Natural killer cell (primary cell): Measurements from ENCODE around the gene FOLR1. TPM values are rescaled to one million over a fixed set of nuclear protein-coding genes. Genes with fewer than 3 reads are reported as not detected.
"Not testable (repeated sequence)": the region's sequence is repeated elsewhere in the genome, so short reads cannot be mapped to it uniquely, and the experiment has no call there.

Source experiments
- ATAC-seq, 3 donors: fragments of 150-1000 bp in 2 of 3; fragments of 200-7000 bp in 1 of 3; cut with Tn5 transposase; 1 replicate in 1 of 3; 2 replicates in 2 of 3; pipeline ENCODE4 v1.10.0; 2021; ENCODE audit warnings: mild to moderate bottlenecking in 2 of 3, moderate library complexity in 2 of 3
- DNase-seq, 2 donors: peaks; one replicate each; pipeline versions ENCODE4 v3.0.0 to v3.0.0-alpha.2; 2013 to 2021; ENCODE audit warnings: mixed read lengths in 1 of 2
- H3K27ac ChIP-seq: one replicate; pipeline ENCODE4 v1.5.1; 2013; ENCODE audit warnings: mild to moderate bottlenecking, low read length
- H3K27me3 ChIP-seq: one replicate; pipeline ENCODE4 v1.6.1; 2013; ENCODE audit warnings: low read length; ENCODE audit not compliant: control insufficient read depth, insufficient read depth
- H3K36me3 ChIP-seq: one replicate; pipeline ENCODE4 v1.6.1; 2013; ENCODE audit warnings: low read length; ENCODE audit not compliant: control insufficient read depth, insufficient read depth
- H3K4me1 ChIP-seq: one replicate; pipeline ENCODE4 v1.6.1; 2013; ENCODE audit warnings: low read length; ENCODE audit not compliant: control insufficient read depth, insufficient read depth
- H3K4me3 ChIP-seq: one replicate; pipeline ENCODE4 v1.5.1; 2013; ENCODE audit warnings: low read length
- H3K9me3 ChIP-seq: one replicate; pipeline ENCODE4 v1.6.1; 2013; ENCODE audit warnings: low read length; ENCODE audit not compliant: control insufficient read depth, insufficient read depth
- H3K27ac Mint-ChIP-seq, 2 donors: one replicate each; pipeline ENCODE4 v1.8.0; 2022; ENCODE audit warnings: mild to moderate bottlenecking in 2 of 2, mixed read lengths in 2 of 2, moderate library complexity in 1 of 2
- H3K27me3 Mint-ChIP-seq, 2 donors: one replicate each; pipeline ENCODE4 v1.8.0; 2022; ENCODE audit warnings: low read depth in 2 of 2, mixed read lengths in 2 of 2
- H3K36me3 Mint-ChIP-seq: one replicate; pipeline ENCODE4 v1.8.0; 2022; ENCODE audit warnings: mixed read lengths
- H3K4me1 Mint-ChIP-seq, 2 donors: one replicate each; pipeline ENCODE4 v1.8.0; 2022; ENCODE audit warnings: mixed read lengths in 2 of 2
- H3K4me3 Mint-ChIP-seq: one replicate; pipeline ENCODE4 v1.8.0; 2022; ENCODE audit warnings: mild to moderate bottlenecking, moderate library complexity, mixed read lengths
- H3K9me3 Mint-ChIP-seq, 2 donors: one replicate each; pipeline ENCODE4 v1.8.0; 2022; ENCODE audit warnings: mixed read lengths in 2 of 2
- WGBS: methylation state at CpG from one replicate; pipeline ENCODE4 v1.1.7; 2013; ENCODE audit warnings: missing lambda C conversion rate; ENCODE audit not compliant: insufficient coverage; 5-methylcytosine and 5-hydroxymethylcytosine counted together
- intact Hi-C: fragments of 100-400 bp; cut with micrococcal nuclease; formaldehyde crosslinking; loops from one replicate; pipeline ENCODE4 v1.14.2; 2022
- total RNA-seq, 4 donors: library from RNA; stranded (reverse); fragments of 120-200 nt in 1 of 4; gene quantifications; one replicate each; pipeline versions ENCODE4 v1.2.3 to v1.2.4, GENCODE V29; 2013 to 2022
- TF ChIP-seq, protein P1 (sequence below): fragments of 200-600 bp; IDR thresholded peaks from one replicate; pipeline ENCODE4 v1.8.0; 2022; ENCODE audit warnings: antibody characterized with exemption

The FOLR1 gene
- total RNA-seq, 3 donors from 2014 or later (not counting 1 experiment from before 2014, with no cell fraction given) = not detected

DNA sequence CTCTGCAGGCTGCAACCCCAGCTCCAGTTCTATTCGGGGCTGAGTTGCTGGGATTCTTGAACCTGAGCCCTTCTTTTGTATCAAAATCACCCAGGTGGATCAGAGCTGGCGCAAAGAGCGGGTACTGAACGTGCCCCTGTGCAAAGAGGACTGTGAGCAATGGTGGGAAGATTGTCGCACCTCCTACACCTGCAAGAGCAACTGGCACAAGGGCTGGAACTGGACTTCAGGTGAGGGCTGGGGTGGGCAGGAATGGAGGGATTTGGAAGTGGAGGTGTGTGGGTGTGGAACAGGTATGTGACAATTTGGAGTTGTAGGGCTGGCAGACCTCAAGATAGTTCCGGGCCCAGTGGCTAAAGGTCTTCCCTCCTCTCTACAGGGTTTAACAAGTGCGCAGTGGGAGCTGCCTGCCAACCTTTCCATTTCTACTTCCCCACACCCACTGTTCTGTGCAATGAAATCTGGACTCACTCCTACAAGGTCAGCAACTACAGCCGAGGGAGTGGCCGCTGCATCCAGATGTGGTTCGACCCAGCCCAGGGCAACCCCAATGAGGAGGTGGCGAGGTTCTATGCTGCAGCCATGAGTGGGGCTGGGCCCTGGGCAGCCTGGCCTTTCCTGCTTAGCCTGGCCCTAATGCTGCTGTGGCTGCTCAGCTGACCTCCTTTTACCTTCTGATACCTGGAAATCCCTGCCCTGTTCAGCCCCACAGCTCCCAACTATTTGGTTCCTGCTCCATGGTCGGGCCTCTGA lies 3.8 kb downstream of the FOLR1 start:
- intact Hi-C loops = no loop called here
- Histone ChIP-seq H3K4me1 (no peaks in the 10 kb centered on the region), H3K36me3 (no peaks in the 10 kb centered on the region), H3K9me3 (no peaks in the 10 kb centered on the region), H3K27ac (no peak overlapping the region), H3K4me3 (no peak overlapping the region), H3K27me3 (no peaks in the 10 kb centered on the region)
- no peak overlapping the region for H3K27ac Mint-ChIP-seq
- ATAC-seq = no peak
- TF ChIP-seq, protein P1, sequence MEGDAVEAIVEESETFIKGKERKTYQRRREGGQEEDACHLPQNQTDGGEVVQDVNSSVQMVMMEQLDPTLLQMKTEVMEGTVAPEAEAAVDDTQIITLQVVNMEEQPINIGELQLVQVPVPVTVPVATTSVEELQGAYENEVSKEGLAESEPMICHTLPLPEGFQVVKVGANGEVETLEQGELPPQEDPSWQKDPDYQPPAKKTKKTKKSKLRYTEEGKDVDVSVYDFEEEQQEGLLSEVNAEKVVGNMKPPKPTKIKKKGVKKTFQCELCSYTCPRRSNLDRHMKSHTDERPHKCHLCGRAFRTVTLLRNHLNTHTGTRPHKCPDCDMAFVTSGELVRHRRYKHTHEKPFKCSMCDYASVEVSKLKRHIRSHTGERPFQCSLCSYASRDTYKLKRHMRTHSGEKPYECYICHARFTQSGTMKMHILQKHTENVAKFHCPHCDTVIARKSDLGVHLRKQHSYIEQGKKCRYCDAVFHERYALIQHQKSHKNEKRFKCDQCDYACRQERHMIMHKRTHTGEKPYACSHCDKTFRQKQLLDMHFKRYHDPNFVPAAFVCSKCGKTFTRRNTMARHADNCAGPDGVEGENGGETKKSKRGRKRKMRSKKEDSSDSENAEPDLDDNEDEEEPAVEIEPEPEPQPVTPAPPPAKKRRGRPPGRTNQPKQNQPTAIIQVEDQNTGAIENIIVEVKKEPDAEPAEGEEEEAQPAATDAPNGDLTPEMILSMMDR = no peak
- H3K36me3 Mint-ChIP-seq = no peaks in the 10 kb centered on the region
- H3K4me3 Mint-ChIP-seq = no peak overlapping the region
- WGBS = 87% methylated on average over 12 of the region's 12 CpGs
- no peaks in the 10 kb centered on the region for H3K9me3 Mint-ChIP-seq
- H3K4me1 Mint-ChIP-seq = no peaks in the 10 kb centered on the region
- H3K27me3 Mint-ChIP-seq = no peaks in the 10 kb centered on the region
- no peak for DNase-seq

DNA sequence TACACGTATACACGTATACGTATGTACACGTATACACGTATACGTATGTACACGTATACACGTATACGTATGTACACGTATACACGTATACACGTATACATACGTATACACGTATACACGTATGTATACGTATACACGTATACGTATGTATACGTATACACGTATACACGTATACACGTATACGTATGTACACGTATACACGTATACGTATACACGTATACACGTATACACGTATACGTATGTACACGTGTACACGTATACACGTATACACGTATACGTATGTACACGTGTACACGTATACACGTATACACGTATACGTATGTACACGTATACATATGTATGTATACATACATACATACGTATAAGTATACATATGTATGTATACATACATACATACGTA lies 9.5 kb downstream of the FOLR1 start:
- 93% methylated on average over 33 of the region's 43 CpGs for WGBS
- H3K27ac ChIP-seq, H3K4me3 ChIP-seq, DNase-seq, H3K36me3 Mint-ChIP-seq, H3K36me3 ChIP-seq, H3K27me3 ChIP-seq, H3K9me3 Mint-ChIP-seq, H3K27ac Mint-ChIP-seq, H3K4me3 Mint-ChIP-seq, ATAC-seq, H3K4me1 ChIP-seq, H3K27me3 Mint-ChIP-seq, intact Hi-C loops, H3K9me3 ChIP-seq, H3K4me1 Mint-ChIP-seq: not testable (repeated sequence)

DNA sequence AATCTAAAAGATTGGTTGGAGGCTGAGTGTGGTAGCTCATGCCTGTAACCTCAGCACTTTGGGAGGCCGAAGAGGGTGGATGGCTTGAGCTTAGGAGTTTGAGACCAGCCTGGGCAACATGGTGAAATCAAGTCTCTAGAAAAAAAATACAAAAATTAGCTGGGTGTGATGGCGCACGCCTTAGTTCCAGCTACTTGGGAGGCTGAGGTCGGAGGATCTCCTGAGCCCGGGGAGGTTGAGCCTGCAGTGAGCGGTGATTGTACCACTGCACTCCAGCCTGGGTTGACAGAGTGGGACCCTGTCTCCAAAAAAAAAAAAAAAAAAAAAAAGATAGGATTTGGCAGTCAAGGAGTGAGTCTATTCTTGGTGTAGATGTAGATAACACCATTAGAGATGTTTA lies 10.6 kb downstream of the FOLR1 start:
- DNase-seq = no peak
- TF ChIP-seq, protein P1 = no peak
- Mint-ChIP-seq H3K27ac (no peak overlapping the region), H3K36me3 (no peaks in the 10 kb centered on the region), H3K4me1 (no peaks in the 10 kb centered on the region), H3K27me3 (peaks cover 0 to 2% of the 10 kb centered on the region in 2 donors), H3K4me3 (no peak overlapping the region), H3K9me3 (no peaks in the 10 kb centered on the region)
- Histone ChIP-seq H3K4me3 (no peak overlapping the region), H3K27ac (no peak overlapping the region), H3K27me3 (no peaks in the 10 kb centered on the region), H3K4me1 (no peaks in the 10 kb centered on the region), H3K9me3 (no peaks in the 10 kb centered on the region), H3K36me3 (no peaks in the 10 kb centered on the region)
- intact Hi-C loops = no loop called here
- 97% methylated on average over 6 of the region's 6 CpGs for WGBS
- ATAC-seq = no peak

DNA sequence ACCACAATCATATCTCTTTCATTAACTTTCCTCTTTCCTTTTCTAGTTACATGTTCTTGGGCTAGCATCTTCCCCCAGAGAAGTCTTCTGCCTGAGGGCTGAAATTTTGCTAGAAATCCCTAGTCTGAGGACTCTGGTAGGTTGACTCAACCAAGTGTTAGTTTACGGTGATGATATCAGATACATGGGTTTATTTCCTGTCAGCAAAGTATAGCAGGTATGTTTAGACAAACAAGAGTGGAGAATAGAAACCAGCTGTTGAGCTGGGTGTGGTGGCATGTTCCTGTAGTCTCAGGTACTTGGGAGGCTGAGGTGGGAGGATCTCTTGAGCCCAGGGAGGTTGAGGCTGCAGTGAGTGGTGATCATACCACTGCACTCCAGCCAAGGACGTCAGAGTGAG lies 11.2 kb downstream of the FOLR1 start:
- TF ChIP-seq, protein P1 = no peak
- no peak for DNase-seq
- H3K9me3 Mint-ChIP-seq = no peaks in the 10 kb centered on the region
- H3K4me3 Mint-ChIP-seq = no peak overlapping the region
- H3K36me3 Mint-ChIP-seq = no peaks in the 10 kb centered on the region
- H3K27ac ChIP-seq = no peak overlapping the region
- no peak overlapping the region for H3K4me3 ChIP-seq
- H3K27ac Mint-ChIP-seq = no peak overlapping the region
- H3K27me3 ChIP-seq = no peaks in the 10 kb centered on the region
- ATAC-seq = no peak
- peaks cover 0 to 2% of the 10 kb centered on the region in 2 donors for H3K27me3 Mint-ChIP-seq
- intact Hi-C loops = no loop called here
- no peaks in the 10 kb centered on the region for H3K36me3 ChIP-seq
- H3K4me1 Mint-ChIP-seq = no peaks in the 10 kb centered on the region
- no peaks in the 10 kb centered on the region for H3K4me1 ChIP-seq
- WGBS = 67% methylated on average over 2 of the region's 2 CpGs
- no peaks in the 10 kb centered on the region for H3K9me3 ChIP-seq
